Nephron progenitor cell (in vitro differentiated cells): ENCODE measurements around the gene LRRC56.

ENCODE experiments used
- DNase-seq: peaks from one replicate; pipeline ENCODE4 v3.0.0; 2021
- H3K27ac Mint-ChIP-seq: 2 replicates; pipeline ENCODE4 v1.8.0; 2021; ENCODE audit warnings: mild to moderate bottlenecking, moderate library complexity, mixed read lengths
- H3K27me3 Mint-ChIP-seq: 2 replicates; pipeline ENCODE4 v1.8.0; 2021; ENCODE audit warnings: mild to moderate bottlenecking, low read depth, mixed read lengths; ENCODE audit not compliant: poor library complexity
- H3K36me3 Mint-ChIP-seq: 2 replicates; pipeline ENCODE4 v1.8.0; 2021; ENCODE audit warnings: low read depth, mixed read lengths
- H3K4me1 Mint-ChIP-seq: 2 replicates; pipeline ENCODE4 v1.8.0; 2021; ENCODE audit warnings: mixed read lengths
- H3K4me3 Mint-ChIP-seq: 2 replicates; pipeline ENCODE4 v1.8.0; 2021; ENCODE audit warnings: mild to moderate bottlenecking, moderate library complexity, mixed read lengths
- H3K9me3 Mint-ChIP-seq: 2 replicates; pipeline ENCODE4 v1.8.0; 2021; ENCODE audit warnings: mild to moderate bottlenecking, moderate library complexity, mixed read lengths
- CTCF ChIP-seq: fragments of 200-600 bp; sonication (generic); IDR thresholded peaks from 2 replicates; pipeline ENCODE4 v1.5.0; 2021; ENCODE audit warnings: antibody characterized with exemption

The LRRC56 gene

GRCh38 chr11:494761-495536, 42.4 kb upstream of the LRRC56 start:
- H3K4me1 Mint-ChIP-seq: peaks cover 17% of the 10 kb centered on the region
- H3K36me3 Mint-ChIP-seq: peaks cover 56% of the 10 kb centered on the region
- no peak for DNase-seq
- H3K27ac Mint-ChIP-seq: peak overlapping the region; percentile 98
- TF ChIP-seq CTCF: no peak
- peaks cover 15% of the 10 kb centered on the region for H3K9me3 Mint-ChIP-seq
- no peak overlapping the region for H3K4me3 Mint-ChIP-seq
- peaks cover 3% of the 10 kb centered on the region for H3K27me3 Mint-ChIP-seq

GRCh38 chr11:495537-495931, 41.8 kb upstream of the LRRC56 start:
- Mint-ChIP-seq H3K27me3 (peaks cover 3% of the 10 kb centered on the region), H3K4me1 (peaks cover 17% of the 10 kb centered on the region), H3K4me3 (no peak overlapping the region), H3K36me3 (peaks cover 56% of the 10 kb centered on the region), H3K27ac (peak overlapping the region; percentile 98), H3K9me3 (peaks cover 15% of the 10 kb centered on the region)
- no peak for TF ChIP-seq CTCF
- no peak for DNase-seq

DNA sequence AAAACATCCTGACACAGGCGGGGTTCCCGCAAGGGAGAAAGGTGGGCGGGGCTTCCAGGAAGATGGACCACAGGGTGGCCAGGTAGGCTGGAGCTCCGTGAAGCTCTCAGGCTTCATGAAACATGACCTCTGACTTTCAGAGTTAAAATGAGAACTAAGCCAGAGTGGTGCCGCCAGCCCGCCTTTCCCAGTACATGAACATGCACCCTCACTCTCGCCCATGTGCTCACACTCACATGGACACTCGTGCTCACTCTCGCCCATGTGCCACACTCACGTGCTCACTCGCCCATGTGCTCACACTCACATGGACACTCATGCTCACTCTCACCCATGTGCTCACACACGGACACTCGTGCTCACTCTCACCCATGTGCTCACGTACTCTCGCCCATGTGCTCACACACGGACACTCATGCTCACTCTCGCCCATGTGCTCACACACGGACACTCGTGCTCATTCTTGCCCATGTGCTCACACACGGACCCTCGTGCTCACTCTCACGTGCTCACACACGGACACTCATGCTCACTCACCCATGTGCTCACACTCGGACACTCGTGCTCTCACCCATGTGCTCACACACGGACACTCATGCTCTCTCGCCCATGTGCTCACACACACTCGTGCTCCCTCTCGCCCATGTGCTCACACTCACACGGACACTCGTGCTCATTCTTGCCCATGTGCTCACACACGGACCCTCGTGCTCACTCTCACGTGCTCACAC, 40.3 kb upstream of the LRRC56 start:
- H3K27me3 Mint-ChIP-seq: peaks cover 3% of the 10 kb centered on the region
- peak overlapping the region; percentile 71 for H3K27ac Mint-ChIP-seq
- H3K4me1 Mint-ChIP-seq: peaks cover 17% of the 10 kb centered on the region
- H3K4me3 Mint-ChIP-seq: no peak overlapping the region
- TF ChIP-seq CTCF: no peak
- peaks cover 15% of the 10 kb centered on the region for H3K9me3 Mint-ChIP-seq
- no peak for DNase-seq
- H3K36me3 Mint-ChIP-seq: peaks cover 53% of the 10 kb centered on the region

DNA sequence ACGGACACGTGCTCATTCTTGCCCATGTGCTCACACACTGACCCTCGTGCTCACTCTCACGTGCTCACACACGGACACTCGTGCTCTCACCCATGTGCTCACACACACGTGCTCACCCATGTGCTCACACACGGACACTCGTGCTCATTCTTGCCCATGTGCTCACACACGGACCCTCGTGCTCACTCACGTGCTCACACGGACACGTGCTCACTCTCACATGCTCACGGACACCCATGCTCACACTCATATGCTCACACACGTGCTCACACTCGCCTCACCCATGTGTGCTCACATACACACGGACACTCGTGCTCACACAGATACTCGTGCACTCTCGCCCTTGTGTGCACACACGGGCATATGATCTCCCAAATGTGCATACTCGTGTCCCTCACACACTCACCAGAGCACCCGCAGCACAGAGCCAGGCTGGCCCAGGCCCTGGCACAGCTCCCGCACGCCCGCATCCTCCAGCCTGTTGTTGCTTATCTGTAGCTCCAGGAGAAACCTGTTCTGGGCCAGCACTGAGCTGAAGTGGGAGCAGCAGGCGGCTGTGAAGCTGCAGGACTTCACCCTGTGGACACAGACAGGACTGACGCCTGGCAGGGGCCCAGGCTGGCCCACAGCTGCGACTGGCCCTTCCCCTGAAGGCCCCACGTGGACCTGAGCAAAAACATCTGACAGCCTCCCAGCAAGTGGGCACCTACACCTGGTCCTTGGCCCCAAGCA, 39.6 kb upstream of the LRRC56 start:
- peaks cover 3% of the 10 kb centered on the region for H3K27me3 Mint-ChIP-seq
- DNase-seq: no peak
- no peak for TF ChIP-seq CTCF
- peaks cover 50% of the 10 kb centered on the region for H3K36me3 Mint-ChIP-seq
- H3K4me1 Mint-ChIP-seq: peaks cover 17% of the 10 kb centered on the region
- H3K27ac Mint-ChIP-seq: peak overlapping the region; percentile 71
- H3K4me3 Mint-ChIP-seq: no peak overlapping the region
- H3K9me3 Mint-ChIP-seq: peaks cover 15% of the 10 kb centered on the region

DNA sequence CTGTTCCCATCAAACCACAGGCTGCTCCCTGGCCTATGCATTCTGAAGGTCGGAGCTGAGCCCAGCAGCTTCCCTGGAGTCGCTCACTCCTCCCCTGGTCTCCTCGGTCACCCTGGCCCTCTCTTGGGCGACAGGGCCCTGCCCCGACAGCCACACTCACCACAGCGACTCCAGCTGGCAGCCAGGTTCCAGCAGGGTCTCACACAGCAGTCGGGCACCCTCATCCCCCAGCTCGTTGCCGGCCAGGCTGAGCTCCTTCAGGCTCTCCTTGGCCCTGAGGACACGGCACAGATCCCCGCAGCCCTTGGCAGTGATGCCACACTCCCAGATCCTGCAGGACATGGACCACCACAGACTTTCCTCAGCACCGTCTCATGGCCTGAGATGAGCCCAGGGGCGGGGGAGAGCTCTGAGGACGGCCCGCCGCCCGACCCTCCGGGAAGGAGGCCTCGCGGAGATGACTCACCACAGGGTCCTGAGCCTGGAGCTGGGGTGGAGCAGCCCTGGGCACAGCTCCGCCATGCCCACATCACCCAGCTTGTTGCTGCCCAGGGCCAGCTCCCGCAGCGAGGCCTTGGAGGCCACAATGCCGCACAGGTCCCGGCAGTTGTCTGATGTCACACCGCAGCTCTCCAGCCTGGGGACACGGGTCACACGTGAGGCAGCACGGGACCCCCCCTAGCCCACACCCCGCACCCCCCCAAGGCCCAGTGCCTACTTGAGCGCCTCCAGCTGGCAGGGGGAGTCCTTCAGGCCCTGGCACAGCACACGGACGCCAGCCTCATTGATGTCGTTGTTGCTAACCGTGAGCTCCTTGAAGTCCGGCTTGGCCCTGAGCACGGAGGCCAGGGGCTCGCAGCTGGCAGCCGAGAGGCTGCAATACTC, 38.8 kb upstream of the LRRC56 start:
- H3K9me3 Mint-ChIP-seq: peaks cover 15% of the 10 kb centered on the region
- DNase-seq: no peak
- peaks cover 50% of the 10 kb centered on the region for H3K36me3 Mint-ChIP-seq
- no peak overlapping the region for H3K27ac Mint-ChIP-seq
- TF ChIP-seq CTCF: no peak
- peaks cover 3% of the 10 kb centered on the region for H3K27me3 Mint-ChIP-seq
- H3K4me3 Mint-ChIP-seq: no peak overlapping the region
- peaks cover 17% of the 10 kb centered on the region for H3K4me1 Mint-ChIP-seq
